ENCODE results near the gene SLC11A2. TPM values are rescaled to one million over a fixed set of nuclear protein-coding genes. Genes with fewer than 3 reads are reported as not detected.
A peak's percentile ranks its signal among the peaks of the same experiment; 100 is the strongest.

SLC11A2 gene
- total and polyA plus RNA-seq, 9 of the 15 experiments (the other 6 are each of a cell fraction or from before 2014, with no cell fraction given), result 21.1 to 54.0 (median 32.9) TPM

GRCh38 chr12:51021694-51022093, 4.5 kb downstream of the SLC11A2 start (continued):
- TF ChIP-seq NCOA2 (IDR thresholded peaks at IDR 0.05; ENCODE audit: partially characterized antibody in 2 of 2), result no peak
- no peak for TF ChIP-seq KDM4B (IDR thresholded peaks at IDR 0.05; ENCODE audit: borderline replicate concordance in 2 of 2, low read depth in 1 of 2)
- TF ChIP-seq SLC30A9 (CRISPR knock-in tag; IDR thresholded peaks at IDR 0.05), result no peak
- TF ChIP-seq SNIP1 (IDR thresholded peaks at IDR 0.05; ENCODE audit: low read depth), result no peak
- TF ChIP-seq MTF1 (CRISPR knock-in tag; IDR thresholded peaks at IDR 0.05; ENCODE audit: borderline replicate concordance), result no peak
- no peak for TF ChIP-seq KLF6 (CRISPR knock-in tag; IDR thresholded peaks at IDR 0.05; ENCODE audit: borderline replicate concordance)
- TF ChIP-seq ATF2 (CRISPR knock-in tag; IDR thresholded peaks at IDR 0.05), result no peak
- no peak for TF ChIP-seq ZBTB7A (IDR thresholded peaks at IDR 0.05; ENCODE audit: borderline replicate concordance, control insufficient read depth, low read depth, low read length)
- TF ChIP-seq BRD4 (IDR thresholded peaks at IDR 0.05), result no peak
- no peak for TF ChIP-seq ZSCAN29 (IDR thresholded peaks at IDR 0.05)
- TF ChIP-seq ZNF778 (CRISPR knock-in tag; IDR thresholded peaks at IDR 0.05), result no peak
- peak; percentile 70; the same call in 1 of the 2 replicates for TF ChIP-seq HLTF (IDR thresholded peaks at IDR 0.05)
- TF ChIP-seq PCBP2 (IDR thresholded peaks at IDR 0.05; ENCODE audit: low read depth, low read length, poor library complexity, severe bottlenecking), result no peak
- TF ChIP-seq CBX5 (IDR thresholded peaks at IDR 0.05; ENCODE audit: borderline replicate concordance, low read depth), result no peak
- peak; percentile 84 for TF ChIP-seq PML (IDR thresholded peaks at IDR 0.05; ENCODE audit: low read length)
- no peak for TF ChIP-seq NFRKB (IDR thresholded peaks at IDR 0.05; ENCODE audit: low read depth)
- no peak for TF ChIP-seq ZNF57 (CRISPR knock-in tag; IDR thresholded peaks at IDR 0.05)
- TF ChIP-seq RBM34 (IDR thresholded peaks at IDR 0.05; ENCODE audit: borderline replicate concordance, insufficient read depth, low read length), result no peak
- no peak for TF ChIP-seq ZNF431 (CRISPR knock-in tag; IDR thresholded peaks at IDR 0.05)
- peak; percentile 69; the same call in 1 of the 2 replicates for TF ChIP-seq CTBP1 (IDR thresholded peaks at IDR 0.05; ENCODE audit: borderline replicate concordance)
- TF ChIP-seq ZNF583 (CRISPR knock-in tag; IDR thresholded peaks at IDR 0.05), result no peak
- TF ChIP-seq ZNF75A (CRISPR knock-in tag; IDR thresholded peaks at IDR 0.05), result no peak
- no peak for TF ChIP-seq NFIX (CRISPR knock-in tag; IDR thresholded peaks at IDR 0.05; ENCODE audit: low read depth)
- no peak for TF ChIP-seq PCBP1 (IDR thresholded peaks at IDR 0.05; ENCODE audit: low read depth, low read length, poor library complexity, severe bottlenecking)
- TF ChIP-seq OTX1 (CRISPR knock-in tag; IDR thresholded peaks at IDR 0.05), result no peak
- no peak for TF ChIP-seq ZNF12 (CRISPR knock-in tag; IDR thresholded peaks at IDR 0.05)
- no peak for TF ChIP-seq E4F1 (CRISPR knock-in tag; IDR thresholded peaks at IDR 0.05; ENCODE audit: borderline replicate concordance)
- no peak for TF ChIP-seq SNAPC5 (CRISPR knock-in tag; IDR thresholded peaks at IDR 0.05)
- peak; percentile 98 for TF ChIP-seq DPF2 (IDR thresholded peaks at IDR 0.05)
- TF ChIP-seq ETV5 (CRISPR knock-in tag; IDR thresholded peaks at IDR 0.05; ENCODE audit: low read depth), result no peak
